ENCODE measurements around the gene CLEC7A. TPM values are rescaled to one million over a fixed set of nuclear protein-coding genes. Genes with fewer than 3 reads are reported as not detected.

Gene CLEC7A
- total RNA-seq, 1 experiment from 2014 or later: not detected

DNA sequence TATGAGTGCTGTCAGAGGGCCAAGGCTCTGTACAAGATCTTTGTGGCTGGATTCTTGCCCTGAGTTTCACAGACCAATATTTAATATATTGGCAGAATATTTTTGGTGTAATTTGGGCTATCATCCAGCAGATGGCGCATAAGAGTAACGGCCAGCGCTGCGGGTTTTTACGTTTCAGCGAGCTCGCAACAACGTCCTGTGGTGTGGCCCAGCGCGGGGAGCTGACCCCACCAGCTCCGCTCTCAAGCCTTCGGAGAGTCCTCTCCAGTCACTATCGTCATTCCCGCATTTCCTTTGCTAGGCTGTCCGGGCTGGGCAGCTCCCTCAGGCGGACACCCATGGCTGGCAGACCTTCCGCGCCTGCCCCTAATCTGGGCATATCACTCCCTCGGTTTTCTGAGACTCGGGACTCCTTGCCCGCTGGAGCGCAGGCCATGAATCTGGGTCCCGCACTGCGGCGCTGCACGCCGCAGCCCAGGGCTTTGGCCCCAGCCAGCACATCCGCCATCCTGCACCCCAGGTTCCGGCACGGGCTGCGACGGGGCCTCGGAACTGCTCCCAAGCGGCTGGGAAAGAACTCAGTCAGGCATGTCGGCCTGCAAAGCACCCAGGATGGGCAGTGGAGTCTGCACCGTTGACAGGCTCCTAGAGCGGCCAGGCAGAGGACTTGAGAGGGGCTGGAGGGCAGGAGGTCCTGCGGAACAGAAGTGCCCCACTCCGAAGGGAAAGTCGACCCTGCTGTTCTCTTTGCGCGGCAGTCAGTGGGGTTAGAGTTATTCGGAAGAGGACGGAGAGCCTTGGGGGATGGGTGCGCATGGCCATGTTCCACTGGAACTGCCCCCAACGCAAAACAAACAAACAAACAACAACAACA is 23.5 kb upstream of the CLEC7A start:
- TF ChIP-seq, protein P1, sequence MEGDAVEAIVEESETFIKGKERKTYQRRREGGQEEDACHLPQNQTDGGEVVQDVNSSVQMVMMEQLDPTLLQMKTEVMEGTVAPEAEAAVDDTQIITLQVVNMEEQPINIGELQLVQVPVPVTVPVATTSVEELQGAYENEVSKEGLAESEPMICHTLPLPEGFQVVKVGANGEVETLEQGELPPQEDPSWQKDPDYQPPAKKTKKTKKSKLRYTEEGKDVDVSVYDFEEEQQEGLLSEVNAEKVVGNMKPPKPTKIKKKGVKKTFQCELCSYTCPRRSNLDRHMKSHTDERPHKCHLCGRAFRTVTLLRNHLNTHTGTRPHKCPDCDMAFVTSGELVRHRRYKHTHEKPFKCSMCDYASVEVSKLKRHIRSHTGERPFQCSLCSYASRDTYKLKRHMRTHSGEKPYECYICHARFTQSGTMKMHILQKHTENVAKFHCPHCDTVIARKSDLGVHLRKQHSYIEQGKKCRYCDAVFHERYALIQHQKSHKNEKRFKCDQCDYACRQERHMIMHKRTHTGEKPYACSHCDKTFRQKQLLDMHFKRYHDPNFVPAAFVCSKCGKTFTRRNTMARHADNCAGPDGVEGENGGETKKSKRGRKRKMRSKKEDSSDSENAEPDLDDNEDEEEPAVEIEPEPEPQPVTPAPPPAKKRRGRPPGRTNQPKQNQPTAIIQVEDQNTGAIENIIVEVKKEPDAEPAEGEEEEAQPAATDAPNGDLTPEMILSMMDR (IDR thresholded peaks at IDR 0.05; ENCODE audit: unreplicated experiment): peak; percentile 56
- Mint-ChIP-seq H3K27me3 (ENCODE audit: insufficient read depth, unreplicated experiment) (no peaks in the 10 kb centered on the region), H3K4me3 (ENCODE audit: unreplicated experiment) (peak overlapping the region; percentile 64), H3K36me3 (ENCODE audit: insufficient read depth, unreplicated experiment) (no peaks in the 10 kb centered on the region), H3K4me1 (ENCODE audit: insufficient read depth, unreplicated experiment) (no peaks in the 10 kb centered on the region), H3K27ac (ENCODE audit: low read depth, unreplicated experiment) (no peak overlapping the region), H3K9me3 (ENCODE audit: unreplicated experiment) (no peaks in the 10 kb centered on the region)
- POLR2A ChIA-PET: interaction anchor here (0.6 to 2.7 kb wide), 9 partner anchors 13 to 338 kb away, joined by 3 to 22 read pairs (median 4); partner anchors contain the start of gene GABARAPL1
- intact Hi-C loops (cut with micrococcal nuclease): loop anchor here (1.0 to 5.0 kb wide), 4 partner anchors 37 to 521 kb away; partner anchors contain the start of gene STYK1
- CTCF ChIA-PET: interaction anchor here (0.5 to 11.8 kb wide), 29 partner anchors 10 to 537 kb away, joined by 3 to 255 read pairs (median 7); partner anchors contain the start of genes CLEC12B, CLEC9A and OLR1
- DNase-seq (ENCODE audit: unreplicated experiment): peak; percentile 63
- no TSS peak for BruUV-seq (replicated peaks)

DNA sequence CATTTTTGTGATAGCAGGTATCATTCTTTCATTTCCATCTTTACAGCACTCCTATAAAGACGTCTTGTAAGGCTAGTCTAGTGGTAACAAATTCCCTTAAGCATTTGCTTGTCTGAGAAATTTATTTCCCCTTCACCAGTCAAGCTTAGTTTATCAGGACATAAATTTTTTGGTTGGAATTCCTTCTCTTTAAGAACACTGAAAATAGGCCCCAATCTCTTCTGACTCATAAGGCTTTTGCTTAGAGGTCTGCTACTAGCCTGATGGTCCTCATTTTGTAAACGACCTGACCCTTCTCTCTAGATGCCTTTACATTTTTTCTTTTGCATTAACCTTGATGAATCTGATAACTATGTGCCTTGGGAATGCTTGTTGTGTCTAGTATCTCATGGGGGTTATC is 21.6 kb upstream of the CLEC7A start:
- H3K36me3 Mint-ChIP-seq (ENCODE audit: insufficient read depth, unreplicated experiment): no peaks in the 10 kb centered on the region
- H3K27me3 Mint-ChIP-seq (ENCODE audit: insufficient read depth, unreplicated experiment): no peaks in the 10 kb centered on the region
- H3K4me3 Mint-ChIP-seq (ENCODE audit: unreplicated experiment): no peak overlapping the region
- H3K9me3 Mint-ChIP-seq (ENCODE audit: unreplicated experiment): no peaks in the 10 kb centered on the region
- TF ChIP-seq, protein P1 (IDR thresholded peaks at IDR 0.05; ENCODE audit: unreplicated experiment): no peak
- H3K4me1 Mint-ChIP-seq (ENCODE audit: insufficient read depth, unreplicated experiment): no peaks in the 10 kb centered on the region
- H3K27ac Mint-ChIP-seq (ENCODE audit: low read depth, unreplicated experiment): no peak overlapping the region
- intact Hi-C loops (cut with micrococcal nuclease): loop anchor here (5.0 kb wide), 1 partner anchor 351 kb away; no protein-coding TSS in a partner anchor
- DNase-seq (ENCODE audit: unreplicated experiment): no peak
- no TSS peak for BruUV-seq (replicated peaks)
- POLR2A ChIA-PET: interaction anchor here (0.6 to 2.7 kb wide), 3 partner anchors 15 to 62 kb away, joined by 4 to 20 read pairs (median 5); partner anchors contain the start of gene GABARAPL1
- CTCF ChIA-PET: interaction anchor here (0.6 to 11.8 kb wide), 17 partner anchors 8 to 409 kb away, joined by 3 to 255 read pairs (median 5); partner anchors contain the start of genes CLEC12B and OLR1

- CTCF ChIA-PET: interaction anchor here (1.0 to 1.3 kb wide), 4 partner anchors 8 to 112 kb away, joined by 3 to 8 read pairs (median 3); no protein-coding TSS in a partner anchor
Measured at GRCh38 chr12:10147714-10148403, 17.9 kb upstream of the CLEC7A start.

More at GRCh38 chr12:10147714-10148403, 17.9 kb upstream of the CLEC7A start:
- Mint-ChIP-seq H3K36me3 (ENCODE audit: insufficient read depth, unreplicated experiment) (no peaks in the 10 kb centered on the region), H3K4me3 (ENCODE audit: unreplicated experiment) (no peak overlapping the region), H3K4me1 (ENCODE audit: insufficient read depth, unreplicated experiment) (no peaks in the 10 kb centered on the region), H3K27me3 (ENCODE audit: insufficient read depth, unreplicated experiment) (no peaks in the 10 kb centered on the region), H3K27ac (ENCODE audit: low read depth, unreplicated experiment) (no peak overlapping the region), H3K9me3 (ENCODE audit: unreplicated experiment) (no peaks in the 10 kb centered on the region)
- BruUV-seq (replicated peaks): no TSS peak
- TF ChIP-seq, protein P1 (IDR thresholded peaks at IDR 0.05; ENCODE audit: unreplicated experiment): no peak
- intact Hi-C loops (cut with micrococcal nuclease): no loop called here
- POLR2A ChIA-PET: interaction anchor here (0.7 to 0.8 kb wide), 2 partner anchors 15 to 28 kb away, joined by 3 read pairs; no protein-coding TSS in a partner anchor
- no peak for DNase-seq (ENCODE audit: unreplicated experiment)

All from MCF 10A (cell line).